ENCODE results near the gene RYR3. TPM values are rescaled to one million over a fixed set of nuclear protein-coding genes. Genes with fewer than 3 reads are reported as not detected.

The RYR3 gene
- total RNA-seq, 2 experiments from 2014 or later, result not detected

GRCh38 chr15:33730815-33731214, 420.0 kb downstream of the RYR3 start:
- DNase-seq, result no peak

GRCh38 chr15:33735143-33735542, 424.4 kb downstream of the RYR3 start:
- Mint-ChIP-seq H3K4me3 (no peak overlapping the region), H3K4me1 (ENCODE audit: low read depth) (no peaks in the 10 kb centered on the region), H3K9me3 (no peaks in the 10 kb centered on the region), H3K27me3 (peaks cover 4% of the 10 kb centered on the region), H3K36me3 (no peaks in the 10 kb centered on the region), H3K27ac (no peak overlapping the region)
- CTCF ChIA-PET, result interaction anchor here (0.7 to 6.3 kb wide), 7 partner anchors 14 to 229 kb away, joined by 3 to 40 read pairs (median 4); no protein-coding TSS in a partner anchor
- POLR2A ChIA-PET, result no interaction called here
- intact Hi-C loops (cut with micrococcal nuclease), result loop anchor here (1.0 kb wide), 2 partner anchors 229 to 259 kb away; no protein-coding TSS in a partner anchor
- no peak for DNase-seq

More at GRCh38 chr15:33730815-33731214, 420.0 kb downstream of the RYR3 start:
- no peaks in the 10 kb centered on the region for H3K9me3 Mint-ChIP-seq
- no peaks in the 10 kb centered on the region for H3K4me1 Mint-ChIP-seq (ENCODE audit: low read depth)
- no peaks in the 10 kb centered on the region for H3K36me3 Mint-ChIP-seq
- H3K27me3 Mint-ChIP-seq, result no peaks in the 10 kb centered on the region
- intact Hi-C loops (cut with micrococcal nuclease), result no loop called here
- H3K4me3 Mint-ChIP-seq, result no peak overlapping the region
- POLR2A ChIA-PET, result no interaction called here
- H3K27ac Mint-ChIP-seq, result no peak overlapping the region
- CTCF ChIA-PET, result interaction anchor here (1.7 to 2.3 kb wide), 2 partner anchors 30 to 438 kb away, joined by 5 to 8 read pairs; no protein-coding TSS in a partner anchor

GRCh38 chr15:33735637-33736247, 425.0 kb downstream of the RYR3 start:
- H3K9me3 Mint-ChIP-seq, result no peaks in the 10 kb centered on the region
- no peaks in the 10 kb centered on the region for H3K36me3 Mint-ChIP-seq
- no peak overlapping the region for H3K4me3 Mint-ChIP-seq
- intact Hi-C loops (cut with micrococcal nuclease), result loop anchor here (1.0 kb wide), 2 partner anchors 229 to 259 kb away; no protein-coding TSS in a partner anchor
- no peaks in the 10 kb centered on the region for H3K4me1 Mint-ChIP-seq (ENCODE audit: low read depth)
- peak; percentile 25 for DNase-seq
- peaks cover 4% of the 10 kb centered on the region for H3K27me3 Mint-ChIP-seq
- POLR2A ChIA-PET, result no interaction called here
- H3K27ac Mint-ChIP-seq, result no peak overlapping the region
- CTCF ChIA-PET, result interaction anchor here (0.7 to 6.3 kb wide), 13 partner anchors 13 to 443 kb away, joined by 3 to 40 read pairs (median 3); no protein-coding TSS in a partner anchor

- Mint-ChIP-seq H3K36me3 (no peaks in the 10 kb centered on the region), H3K4me3 (no peak overlapping the region), H3K27ac (no peak overlapping the region), H3K4me1 (ENCODE audit: low read depth) (no peaks in the 10 kb centered on the region), H3K27me3 (peaks cover 4% of the 10 kb centered on the region), H3K9me3 (no peaks in the 10 kb centered on the region)
- ChIA-PET POLR2A (no interaction called here), CTCF (interaction anchor here (0.6 to 6.3 kb wide), 18 partner anchors 9 to 473 kb away, joined by 3 to 40 read pairs (median 4); no protein-coding TSS in a partner anchor)
- DNase-seq, result peak; percentile 20
- intact Hi-C loops (cut with micrococcal nuclease), result no loop called here
Observed at GRCh38 chr15:33737687-33738601, 427.2 kb downstream of the RYR3 start.

- DNase-seq, result no peak
- Mint-ChIP-seq H3K9me3 (no peaks in the 10 kb centered on the region), H3K36me3 (no peaks in the 10 kb centered on the region), H3K27me3 (peaks cover 4% of the 10 kb centered on the region), H3K27ac (no peak overlapping the region), H3K4me1 (ENCODE audit: low read depth) (no peaks in the 10 kb centered on the region), H3K4me3 (no peak overlapping the region)
- CTCF ChIA-PET, result interaction anchor here (0.6 to 6.3 kb wide), 9 partner anchors 10 to 1086 kb away, joined by 3 to 40 read pairs (median 4); no protein-coding TSS in a partner anchor
- intact Hi-C loops (cut with micrococcal nuclease), result no loop called here
- POLR2A ChIA-PET, result no interaction called here
Observed at GRCh38 chr15:33738941-33739664, 428.3 kb downstream of the RYR3 start.

- POLR2A ChIA-PET, result no interaction called here
- Mint-ChIP-seq H3K27me3 (peaks cover 4% of the 10 kb centered on the region), H3K9me3 (no peaks in the 10 kb centered on the region), H3K4me3 (no peak overlapping the region), H3K36me3 (no peaks in the 10 kb centered on the region), H3K27ac (no peak overlapping the region), H3K4me1 (ENCODE audit: low read depth) (no peaks in the 10 kb centered on the region)
- no peak for DNase-seq
- CTCF ChIA-PET, result no interaction called here
- intact Hi-C loops (cut with micrococcal nuclease), result no loop called here
Observed at GRCh38 chr15:33742306-33742705, 431.5 kb downstream of the RYR3 start.

- Mint-ChIP-seq H3K9me3 (no peaks in the 10 kb centered on the region), H3K36me3 (no peaks in the 10 kb centered on the region), H3K27ac (no peak overlapping the region), H3K4me3 (no peak overlapping the region), H3K27me3 (peaks cover 4% of the 10 kb centered on the region), H3K4me1 (ENCODE audit: low read depth) (no peaks in the 10 kb centered on the region)
- intact Hi-C loops (cut with micrococcal nuclease), result no loop called here
- ChIA-PET POLR2A (no interaction called here), CTCF (no interaction called here)
- DNase-seq, result no peak
Observed at GRCh38 chr15:33742800-33743199, 432.0 kb downstream of the RYR3 start.

GRCh38 chr15:33746203-33746602, 435.4 kb downstream of the RYR3 start:
- no peaks in the 10 kb centered on the region for H3K36me3 Mint-ChIP-seq
- ChIA-PET POLR2A (no interaction called here), CTCF (no interaction called here)
- intact Hi-C loops (cut with micrococcal nuclease), result no loop called here
- H3K27me3 Mint-ChIP-seq, result no peaks in the 10 kb centered on the region
- no peak for DNase-seq
- no peak overlapping the region for H3K4me3 Mint-ChIP-seq
- no peaks in the 10 kb centered on the region for H3K9me3 Mint-ChIP-seq
- no peak overlapping the region for H3K27ac Mint-ChIP-seq
- no peaks in the 10 kb centered on the region for H3K4me1 Mint-ChIP-seq (ENCODE audit: low read depth)

- Mint-ChIP-seq H3K4me1 (ENCODE audit: low read depth) (no peaks in the 10 kb centered on the region), H3K9me3 (no peaks in the 10 kb centered on the region), H3K36me3 (no peaks in the 10 kb centered on the region), H3K4me3 (no peak overlapping the region), H3K27me3 (peaks cover 8% of the 10 kb centered on the region), H3K27ac (no peak overlapping the region)
- DNase-seq, result no peak
- intact Hi-C loops (cut with micrococcal nuclease), result no loop called here
- ChIA-PET CTCF (no interaction called here), POLR2A (no interaction called here)
Observed at GRCh38 chr15:33753012-33753411, 442.2 kb downstream of the RYR3 start.

GRCh38 chr15:33754242-33754641, 443.5 kb downstream of the RYR3 start:
- POLR2A ChIA-PET, result no interaction called here
- H3K4me3 Mint-ChIP-seq, result no peak overlapping the region

GRCh38 chr15:33756961-33757360, 446.2 kb downstream of the RYR3 start:
- Mint-ChIP-seq H3K36me3 (no peaks in the 10 kb centered on the region), H3K4me3 (no peak overlapping the region), H3K4me1 (ENCODE audit: low read depth) (no peaks in the 10 kb centered on the region), H3K27me3 (peaks cover 21% of the 10 kb centered on the region), H3K9me3 (no peaks in the 10 kb centered on the region), H3K27ac (no peak overlapping the region)
- DNase-seq, result no peak
- ChIA-PET CTCF (no interaction called here), POLR2A (no interaction called here)
- intact Hi-C loops (cut with micrococcal nuclease), result no loop called here

More at GRCh38 chr15:33754242-33754641, 443.5 kb downstream of the RYR3 start:
- no peak for DNase-seq
- H3K27ac Mint-ChIP-seq, result no peak overlapping the region
- intact Hi-C loops (cut with micrococcal nuclease), result no loop called here
- CTCF ChIA-PET, result no interaction called here
- H3K4me1 Mint-ChIP-seq (ENCODE audit: low read depth), result no peaks in the 10 kb centered on the region
- no peaks in the 10 kb centered on the region for H3K36me3 Mint-ChIP-seq
- peaks cover 8% of the 10 kb centered on the region for H3K27me3 Mint-ChIP-seq
- no peaks in the 10 kb centered on the region for H3K9me3 Mint-ChIP-seq

Data from activated CD4-positive, alpha-beta memory T cell treated with anti-CD3 and anti-CD28 coated beads for 36 hours (primary cell).